ENCODE data around the gene GIMAP5.

GRCh38 chr7:150739033-150739432 is 1.8 kb downstream of the GIMAP5 start:
- TF ChIP-seq ZNF274 (IDR thresholded peaks at IDR 0.05; ENCODE audit: low read depth, low read length) (no peak), YY1 (IDR thresholded peaks at IDR 0.05; ENCODE audit: insufficient read depth, insufficient read length) (no peak)

All from NT2/D1 (cell line).